GM10266 (cell line): ENCODE measurements around the gene COQ8A.
A peak's percentile ranks its signal among the peaks of the same experiment; 100 is the strongest.
"Not testable (repeated sequence)": the region's sequence is repeated elsewhere in the genome, so short reads cannot be mapped to it uniquely, and the experiment has no call there.

Experiments used
- DNase-seq: peaks from one replicate; pipeline ENCODE4 v3.0.0; 2012; ENCODE audit errors: extremely low spot score
- TF ChIP-seq, protein P1 (sequence below): IDR thresholded peaks from 2 replicates; pipeline ENCODE4 v1.5.1; 2012; ENCODE audit warnings: mild to moderate bottlenecking, low read depth; ENCODE audit not compliant: control insufficient read depth, insufficient read depth; ENCODE audit errors: missing control alignments

Gene COQ8A

DNA sequence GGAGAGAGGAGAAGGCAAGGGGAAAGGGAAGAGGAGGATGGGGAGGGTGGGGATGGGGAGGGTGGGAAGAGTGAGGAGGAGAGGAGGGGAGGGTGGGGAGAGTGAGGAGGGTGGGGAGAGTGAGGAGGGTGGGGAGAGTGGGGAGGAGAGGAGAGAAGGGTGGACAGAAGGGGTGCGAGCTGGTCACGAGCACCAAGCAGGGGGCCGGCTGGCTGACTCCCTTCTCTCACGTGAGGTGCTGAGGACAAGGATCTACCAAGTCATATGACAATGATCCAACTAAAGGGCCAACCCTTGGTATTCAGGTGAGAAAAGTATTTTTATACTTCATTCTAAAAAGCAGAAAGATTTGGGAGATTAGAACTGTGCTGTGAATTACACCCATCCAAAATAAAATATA, 51.8 kb downstream of the COQ8A start:
- TF ChIP-seq, protein P1, sequence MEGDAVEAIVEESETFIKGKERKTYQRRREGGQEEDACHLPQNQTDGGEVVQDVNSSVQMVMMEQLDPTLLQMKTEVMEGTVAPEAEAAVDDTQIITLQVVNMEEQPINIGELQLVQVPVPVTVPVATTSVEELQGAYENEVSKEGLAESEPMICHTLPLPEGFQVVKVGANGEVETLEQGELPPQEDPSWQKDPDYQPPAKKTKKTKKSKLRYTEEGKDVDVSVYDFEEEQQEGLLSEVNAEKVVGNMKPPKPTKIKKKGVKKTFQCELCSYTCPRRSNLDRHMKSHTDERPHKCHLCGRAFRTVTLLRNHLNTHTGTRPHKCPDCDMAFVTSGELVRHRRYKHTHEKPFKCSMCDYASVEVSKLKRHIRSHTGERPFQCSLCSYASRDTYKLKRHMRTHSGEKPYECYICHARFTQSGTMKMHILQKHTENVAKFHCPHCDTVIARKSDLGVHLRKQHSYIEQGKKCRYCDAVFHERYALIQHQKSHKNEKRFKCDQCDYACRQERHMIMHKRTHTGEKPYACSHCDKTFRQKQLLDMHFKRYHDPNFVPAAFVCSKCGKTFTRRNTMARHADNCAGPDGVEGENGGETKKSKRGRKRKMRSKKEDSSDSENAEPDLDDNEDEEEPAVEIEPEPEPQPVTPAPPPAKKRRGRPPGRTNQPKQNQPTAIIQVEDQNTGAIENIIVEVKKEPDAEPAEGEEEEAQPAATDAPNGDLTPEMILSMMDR, result no peak
- no peak for DNase-seq

GRCh38 chr1:226993814-226994585, 53.9 kb downstream of the COQ8A start:
- TF ChIP-seq, protein P1, result no peak
- no peak for DNase-seq

DNA sequence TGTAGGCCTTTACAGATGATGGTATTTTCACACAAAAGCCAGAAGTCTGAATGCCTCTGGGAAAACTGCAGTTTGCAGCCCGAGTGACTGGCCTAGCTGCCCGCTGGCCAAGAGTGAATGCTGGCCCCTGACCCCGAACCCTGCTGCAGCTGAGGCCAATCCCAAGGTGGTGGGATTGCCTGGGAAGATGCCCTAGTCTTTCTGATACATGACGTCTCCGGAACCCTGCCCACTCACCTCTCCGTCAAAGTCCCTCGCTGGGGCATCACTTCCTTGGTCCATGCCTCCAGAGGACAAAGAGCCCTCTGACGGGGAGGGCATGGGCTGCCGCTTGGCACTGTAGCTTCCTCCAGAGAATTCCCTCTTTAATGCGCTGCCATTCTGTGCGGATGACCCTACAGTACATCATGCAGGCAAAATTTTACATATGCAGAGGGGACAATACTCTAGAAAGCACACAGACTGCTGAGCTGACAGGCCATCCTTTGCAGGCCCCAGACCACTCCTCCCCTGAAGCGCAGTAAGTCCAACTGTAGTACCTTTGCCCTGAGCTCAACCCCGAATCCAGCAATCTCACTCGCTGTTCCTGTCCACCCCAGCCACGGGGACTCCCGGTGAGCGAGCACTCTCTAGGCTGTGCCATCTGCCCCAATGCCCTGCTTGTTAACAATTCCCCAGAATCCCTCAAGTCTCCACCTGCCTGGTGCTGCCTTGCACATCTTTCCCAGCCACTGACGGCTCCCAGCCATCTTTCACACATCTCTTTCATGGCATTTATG, 54.7 kb downstream of the COQ8A start:
- no peak for DNase-seq
- TF ChIP-seq, protein P1, result no peak

GRCh38 chr1:226995365-226996332, 55.6 kb downstream of the COQ8A start:
- TF ChIP-seq, protein P1, result no peak
- DNase-seq, result peak; percentile 55

GRCh38 chr1:226999579-226999978, 59.5 kb downstream of the COQ8A start:
- DNase-seq, result not testable (repeated sequence)

GRCh38 chr1:227002531-227003049, 62.5 kb downstream of the COQ8A start:
- TF ChIP-seq, protein P1, result no peak
- no peak for DNase-seq

DNA sequence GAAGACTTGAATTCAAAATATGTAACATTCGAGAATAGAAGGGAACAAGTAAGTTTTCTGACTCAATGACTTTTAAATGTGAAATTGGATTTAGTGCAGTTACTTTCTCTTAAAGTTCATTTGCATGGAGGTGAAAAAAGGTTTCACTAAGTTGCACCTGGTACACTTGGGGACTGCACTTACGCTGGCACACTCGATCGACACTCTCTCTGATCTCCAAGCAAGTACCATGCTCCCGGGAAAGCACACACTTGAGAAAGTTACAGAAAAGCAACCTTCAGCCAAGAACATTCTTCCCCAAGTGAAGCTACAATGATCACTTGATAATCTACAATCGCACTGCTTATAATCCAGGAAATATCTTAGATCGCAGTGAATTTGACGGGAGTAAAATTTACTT, 63.1 kb downstream of the COQ8A start:
- TF ChIP-seq, protein P1, result no peak

More for the DNA sequence above, 63.1 kb downstream of the COQ8A start:
- DNase-seq, result no peak
